GM18499 (cell line): ENCODE measurements around the gene DYNC2H1.

Source experiments
- ATAC-seq: cut with Tn5 transposase; IDR thresholded peaks from one replicate; pipeline ENCODE4 v1.9.1; 2021; ENCODE audit warnings: moderate number of reproducible peaks; ENCODE audit not compliant: insufficient read depth, unreplicated experiment

The DYNC2H1 gene

DNA sequence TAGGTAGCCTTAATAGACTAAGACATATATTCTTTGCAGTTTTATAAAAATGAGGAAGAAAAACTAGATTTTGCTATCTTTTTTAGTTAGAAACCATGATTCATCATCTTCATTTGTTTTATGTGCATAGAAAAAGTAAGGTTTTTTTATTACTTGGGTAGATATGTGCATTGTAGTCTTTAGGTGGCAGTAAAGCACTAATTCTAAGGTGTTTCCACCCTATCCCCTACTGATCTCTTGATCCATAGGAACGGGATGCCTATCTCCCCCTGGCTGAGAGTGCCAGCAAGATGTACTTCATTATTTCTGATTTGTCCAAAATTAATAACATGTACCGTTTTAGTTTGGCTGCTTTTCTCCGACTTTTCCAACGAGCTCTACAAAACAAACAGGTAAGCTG is 148.1 kb downstream of the DYNC2H1 start:
- no peak for ATAC-seq

DNA sequence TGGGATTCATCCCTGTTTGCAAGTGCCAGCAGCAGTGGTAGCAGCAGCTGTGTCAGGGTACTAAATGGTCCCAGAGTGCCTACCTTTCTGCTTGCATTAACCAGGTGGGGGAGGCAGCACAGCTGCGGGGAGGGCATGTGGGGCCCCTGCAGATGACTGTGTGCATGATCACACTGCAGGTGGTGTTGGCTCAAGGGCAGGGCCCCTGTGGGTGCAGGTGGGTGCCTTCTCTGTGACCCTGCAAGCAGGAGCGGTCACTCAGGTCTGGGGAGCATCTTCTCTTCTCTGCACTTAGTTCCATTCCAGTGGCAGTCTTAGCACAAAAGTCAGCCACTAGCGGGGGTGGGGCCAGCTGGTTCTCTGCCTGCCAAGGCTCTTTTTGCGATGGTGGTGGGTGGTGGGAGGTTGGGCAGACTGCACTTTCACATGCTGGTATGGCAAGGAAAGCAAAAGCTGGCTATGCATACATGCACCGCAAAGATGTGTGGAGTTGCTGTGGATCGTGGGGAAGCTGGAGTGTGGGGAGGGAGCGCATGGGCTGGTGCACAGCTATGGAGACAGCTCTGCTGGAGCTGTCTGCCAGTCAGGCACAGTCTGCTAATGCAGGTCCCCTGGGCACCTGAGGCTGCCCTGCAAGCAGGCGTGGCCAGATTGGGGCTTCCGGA is 157.1 kb downstream of the DYNC2H1 start:
- ATAC-seq: no peak

DNA sequence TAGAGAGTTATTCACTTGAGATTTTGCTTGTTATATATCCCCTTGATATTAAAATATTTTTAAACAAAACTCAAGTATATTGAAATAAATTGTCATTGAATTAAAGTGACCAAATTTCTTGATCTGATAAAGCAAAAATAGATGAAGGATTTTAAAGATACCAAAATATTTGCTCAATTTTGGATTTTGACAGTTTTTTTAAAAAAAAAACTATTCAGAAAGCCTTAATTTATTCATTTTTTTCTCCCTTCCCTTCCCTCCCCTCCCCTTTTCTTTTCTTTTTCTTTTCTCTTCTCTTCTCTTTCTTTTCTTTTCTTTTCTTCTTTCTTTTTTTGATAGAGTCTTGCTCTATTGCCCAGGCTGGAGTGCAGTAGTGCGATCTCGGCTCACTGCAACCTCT is 163.7 kb downstream of the DYNC2H1 start:
- no peak for ATAC-seq

DNA sequence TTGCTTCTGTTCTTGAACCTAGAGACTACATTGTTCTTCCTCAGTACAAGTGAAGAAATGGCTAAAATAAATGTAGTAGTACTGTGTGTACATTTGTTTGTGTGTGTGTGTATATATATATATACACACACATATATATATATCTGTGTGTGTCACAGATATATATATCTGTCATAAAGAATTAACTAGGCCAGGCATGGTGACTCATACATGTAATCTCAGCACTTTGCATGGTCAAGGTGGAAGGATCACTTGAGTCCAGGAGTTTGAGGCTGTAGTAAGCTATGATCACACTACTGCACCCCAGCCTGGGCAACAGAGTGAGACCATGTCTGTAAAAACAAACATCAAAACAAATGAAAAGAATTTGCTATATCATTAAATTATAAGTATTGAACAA is 164.8 kb downstream of the DYNC2H1 start:
- no peak for ATAC-seq

GRCh38 chr11:103279821-103280220 is 170.6 kb downstream of the DYNC2H1 start:
- ATAC-seq: no peak

- no peak for ATAC-seq
Measured at GRCh38 chr11:103281301-103281700, 172.1 kb downstream of the DYNC2H1 start.

GRCh38 chr11:103284260-103284659 is 175.0 kb downstream of the DYNC2H1 start:
- no peak for ATAC-seq

DNA sequence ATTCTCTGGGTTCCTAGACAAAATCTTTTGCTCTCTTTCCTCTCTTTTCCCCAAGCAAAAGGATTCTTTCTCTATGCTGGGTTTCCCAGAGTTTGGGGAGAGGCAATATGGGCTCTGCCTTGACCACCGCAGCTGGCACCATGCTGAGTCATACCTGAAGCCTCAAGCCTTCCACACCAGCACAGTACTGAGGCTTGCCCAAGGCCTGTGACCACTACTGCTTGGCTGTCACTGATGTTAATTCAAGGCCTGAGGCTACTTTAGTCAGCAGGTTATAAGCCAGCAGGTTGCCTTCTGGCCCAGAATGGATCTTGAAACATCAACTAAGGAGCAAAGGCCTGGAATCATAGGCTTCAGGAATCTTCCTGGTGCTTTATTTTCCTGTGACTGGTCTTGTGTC is 185.3 kb downstream of the DYNC2H1 start:
- ATAC-seq: no peak

- no peak for ATAC-seq
Measured at GRCh38 chr11:103295704-103296103, 186.5 kb downstream of the DYNC2H1 start.

DNA sequence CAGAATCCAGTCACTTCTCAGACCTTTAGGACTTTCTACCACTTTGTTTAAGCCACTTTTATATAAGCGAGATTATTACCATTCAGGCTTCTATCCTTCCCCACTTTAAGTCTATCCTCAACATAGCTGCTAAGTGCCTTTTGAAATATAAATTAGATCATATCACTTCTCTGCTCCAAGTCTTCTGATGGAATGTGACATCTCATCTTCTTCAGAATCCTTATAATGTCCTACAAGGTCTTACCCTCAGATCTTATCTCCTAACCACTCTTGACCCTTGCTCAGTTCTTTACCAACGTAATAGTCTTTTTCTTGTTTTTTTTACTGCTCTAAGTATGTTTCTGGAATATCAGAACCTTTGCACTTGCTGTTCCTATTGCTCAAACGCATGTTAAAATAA is 188.7 kb downstream of the DYNC2H1 start:
- ATAC-seq: no peak

GRCh38 chr11:103315248-103315647 is 206.0 kb downstream of the DYNC2H1 start:
- ATAC-seq: no peak

GRCh38 chr11:103317118-103317517 is 207.9 kb downstream of the DYNC2H1 start:
- no peak for ATAC-seq

DNA sequence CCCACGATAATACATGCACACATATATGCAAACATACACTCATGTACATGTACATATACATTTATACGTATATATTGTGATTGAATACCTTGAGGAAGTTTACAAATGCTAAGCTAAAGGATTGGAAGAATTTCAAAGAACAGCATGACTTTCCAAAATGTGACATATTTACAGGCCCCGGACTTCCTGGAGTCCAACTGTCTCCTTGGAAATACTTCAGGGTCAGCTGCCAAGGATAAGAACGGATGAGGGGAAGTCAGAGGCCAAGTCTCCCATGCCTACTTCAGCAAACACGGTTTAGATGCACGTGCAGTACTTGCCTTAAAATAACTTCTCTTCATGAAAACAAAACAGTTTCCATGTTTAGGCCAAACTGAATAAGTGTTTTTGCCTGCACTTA is 213.6 kb downstream of the DYNC2H1 start:
- no peak for ATAC-seq

- no peak for ATAC-seq
Measured at GRCh38 chr11:103325686-103326069, 216.5 kb downstream of the DYNC2H1 start.

- ATAC-seq: peak; percentile 93
Measured at GRCh38 chr11:103326070-103326794, 217.0 kb downstream of the DYNC2H1 start.

DNA sequence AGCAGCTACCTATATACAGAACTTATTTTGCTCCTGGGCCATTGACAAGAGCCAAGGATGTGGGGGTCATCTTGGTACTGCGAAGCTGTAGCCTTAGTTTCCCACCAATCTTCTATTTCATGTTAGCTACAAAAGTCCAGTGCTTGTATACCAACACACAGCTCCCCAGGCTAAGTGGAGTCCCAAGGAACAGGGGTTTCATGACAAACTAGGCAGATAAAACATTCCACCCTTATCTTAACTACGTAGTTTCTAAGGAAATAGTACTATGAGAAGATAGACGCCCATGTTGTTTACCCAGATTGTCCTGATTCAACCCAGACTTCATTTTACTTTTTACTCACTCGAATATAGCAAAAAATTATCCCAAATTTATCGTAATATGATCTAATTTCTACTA is 218.5 kb downstream of the DYNC2H1 start:
- ATAC-seq: no peak

- ATAC-seq: no peak
Measured at GRCh38 chr11:103332409-103332808, 223.2 kb downstream of the DYNC2H1 start.

GRCh38 chr11:103338621-103339484 is 229.6 kb downstream of the DYNC2H1 start:
- no peak for ATAC-seq

GRCh38 chr11:103339485-103339857 is 230.2 kb downstream of the DYNC2H1 start:
- ATAC-seq: no peak

GRCh38 chr11:103340956-103341355 is 231.7 kb downstream of the DYNC2H1 start:
- ATAC-seq: no peak

- ATAC-seq: no peak
Measured at GRCh38 chr11:103344886-103345285, 235.7 kb downstream of the DYNC2H1 start.
